Measurements from ENCODE around the gene SPINK6.

SPINK6 gene, protein sequence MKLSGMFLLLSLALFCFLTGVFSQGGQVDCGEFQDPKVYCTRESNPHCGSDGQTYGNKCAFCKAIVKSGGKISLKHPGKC

GRCh38 chr5:148202531-148203203 lies at the start of gene SPINK6:
TSS of gene SPINK6 (plus strand) at chr5:148203042. CDS start at chr5:148203097, 55 bp downstream.
- no peak within 1 kb of the TSS for H3K4me3 ChIP-seq (ENCODE audit: low read depth, low read length)
- no peak for TF ChIP-seq CTCF (IDR thresholded peaks at IDR 0.05; ENCODE audit: low read depth, low read length)

GRCh38 chr5:148156609-148157008 lies 46.2 kb upstream of the SPINK6 start:
- TF ChIP-seq CTCF (IDR thresholded peaks at IDR 0.05; ENCODE audit: low read depth, low read length) = no peak
- no peak overlapping the region for H3K4me3 ChIP-seq (ENCODE audit: low read depth, low read length)

DNA sequence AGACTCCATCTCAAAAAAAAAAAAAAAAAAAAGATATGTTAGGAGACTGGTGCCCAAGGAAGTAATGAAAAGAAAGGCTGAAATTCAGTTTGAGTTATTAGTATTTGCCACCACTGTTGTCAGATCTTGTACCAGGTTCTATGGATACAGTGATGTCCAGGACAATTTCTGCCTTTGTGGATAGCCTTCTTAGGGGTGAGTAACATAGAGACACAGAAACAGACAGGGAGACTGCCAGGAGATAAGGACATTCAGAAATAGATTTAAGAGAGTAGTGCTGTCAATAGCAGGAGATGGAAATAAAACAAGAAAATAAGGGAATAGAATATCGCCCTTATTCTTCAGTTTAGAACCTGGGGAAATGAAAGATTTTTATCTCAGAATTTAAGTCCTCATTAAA lies 40.8 kb upstream of the SPINK6 start:
- no peak overlapping the region for H3K4me3 ChIP-seq (ENCODE audit: low read depth, low read length)
- no peak for TF ChIP-seq CTCF (IDR thresholded peaks at IDR 0.05; ENCODE audit: low read depth, low read length)

- H3K4me3 ChIP-seq (ENCODE audit: low read depth, low read length) = no peak overlapping the region
- no peak for TF ChIP-seq CTCF (IDR thresholded peaks at IDR 0.05; ENCODE audit: low read depth, low read length)
Observed at GRCh38 chr5:148163345-148163744, 39.5 kb upstream of the SPINK6 start.

- no peak overlapping the region for H3K4me3 ChIP-seq (ENCODE audit: low read depth, low read length)
- TF ChIP-seq CTCF (IDR thresholded peaks at IDR 0.05; ENCODE audit: low read depth, low read length) = no peak
Observed at GRCh38 chr5:148166550-148167283, 36.1 kb upstream of the SPINK6 start.

- no peak within 1 kb of the TSS for H3K4me3 ChIP-seq (ENCODE audit: low read depth, low read length)
- no peak for TF ChIP-seq CTCF (IDR thresholded peaks at IDR 0.05; ENCODE audit: low read depth, low read length)
Observed at GRCh38 chr5:148168246-148168645, 34.6 kb upstream of the SPINK6 start, which contains the start of gene SPINK14. TSS of gene SPINK14 (plus strand) at chr5:148168546. CDS start at chr5:148169733, 1,187 bp downstream.

GRCh38 chr5:148172377-148172776 lies 30.5 kb upstream of the SPINK6 start:
- no peak overlapping the region for H3K4me3 ChIP-seq (ENCODE audit: low read depth, low read length)
- no peak for TF ChIP-seq CTCF (IDR thresholded peaks at IDR 0.05; ENCODE audit: low read depth, low read length)
